Measurements from ENCODE around the gene SATB2.

- no peak for TF ChIP-seq CTCF (IDR thresholded peaks at IDR 0.05)
- no peak for TF ChIP-seq POLR2A (IDR thresholded peaks at IDR 0.05)
Measured at GRCh38 chr2:199282309-199282708, 175.4 kb downstream of the SATB2 start.

Measured in prostate gland (tissue), 2 donors.